DND-41 (cell line): ENCODE results near the gene STK11.
A peak's percentile ranks its signal among the peaks of the same experiment; 100 is the strongest.

Source experiments
- EZH2 ChIP-seq: IDR thresholded peaks from 3 replicates; pipeline ENCODE4 v1.6.1; 2012; ENCODE audit warnings: borderline replicate concordance, low read depth, mild to moderate bottlenecking, moderate library complexity, low read length, inconsistent platforms; ENCODE audit not compliant: severe bottlenecking
- TF ChIP-seq, protein P1 (sequence below): IDR thresholded peaks from 2 replicates; pipeline ENCODE4 v1.5.1; 2012; ENCODE audit warnings: borderline replicate concordance, low read length, moderate library complexity, mild to moderate bottlenecking; ENCODE audit not compliant: poor library complexity, severe bottlenecking; ENCODE audit errors: extremely low read depth

DNA sequence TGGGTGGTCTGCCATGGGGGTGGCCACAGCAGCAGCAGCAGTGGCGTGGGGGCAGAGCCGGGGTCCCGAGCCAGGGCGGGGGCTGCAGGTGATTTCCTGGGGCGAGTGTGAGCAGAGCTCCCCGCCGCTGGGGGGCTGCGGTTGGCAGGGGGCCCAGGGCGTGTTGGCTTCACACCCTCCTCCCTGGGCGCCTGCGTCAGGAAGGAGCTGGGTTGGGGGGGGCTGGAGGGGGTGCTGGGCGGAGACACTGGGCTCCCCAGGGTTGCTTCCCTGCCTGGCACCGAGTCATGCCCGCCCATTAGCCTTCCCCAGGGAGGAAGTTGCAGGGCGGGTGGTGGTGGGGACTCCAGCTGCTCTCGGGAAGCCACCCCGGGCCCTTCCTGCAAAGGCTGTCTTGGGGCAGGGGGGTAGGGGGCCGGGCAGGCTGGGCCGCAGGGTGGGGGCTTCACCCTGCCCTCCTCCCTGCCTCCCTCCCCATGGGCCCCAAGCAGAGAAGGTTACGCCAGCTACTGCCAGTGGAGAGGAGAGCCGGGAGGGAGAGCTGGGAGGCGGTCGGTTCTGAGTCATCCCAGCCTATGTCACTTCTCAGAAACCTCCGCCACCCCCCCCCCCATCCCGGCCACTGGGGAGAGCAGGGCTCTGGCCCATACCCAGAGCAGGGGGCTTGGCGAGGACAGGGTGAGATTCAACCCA lies 47.4 kb downstream of the STK11 start:
- TF ChIP-seq, protein P1, sequence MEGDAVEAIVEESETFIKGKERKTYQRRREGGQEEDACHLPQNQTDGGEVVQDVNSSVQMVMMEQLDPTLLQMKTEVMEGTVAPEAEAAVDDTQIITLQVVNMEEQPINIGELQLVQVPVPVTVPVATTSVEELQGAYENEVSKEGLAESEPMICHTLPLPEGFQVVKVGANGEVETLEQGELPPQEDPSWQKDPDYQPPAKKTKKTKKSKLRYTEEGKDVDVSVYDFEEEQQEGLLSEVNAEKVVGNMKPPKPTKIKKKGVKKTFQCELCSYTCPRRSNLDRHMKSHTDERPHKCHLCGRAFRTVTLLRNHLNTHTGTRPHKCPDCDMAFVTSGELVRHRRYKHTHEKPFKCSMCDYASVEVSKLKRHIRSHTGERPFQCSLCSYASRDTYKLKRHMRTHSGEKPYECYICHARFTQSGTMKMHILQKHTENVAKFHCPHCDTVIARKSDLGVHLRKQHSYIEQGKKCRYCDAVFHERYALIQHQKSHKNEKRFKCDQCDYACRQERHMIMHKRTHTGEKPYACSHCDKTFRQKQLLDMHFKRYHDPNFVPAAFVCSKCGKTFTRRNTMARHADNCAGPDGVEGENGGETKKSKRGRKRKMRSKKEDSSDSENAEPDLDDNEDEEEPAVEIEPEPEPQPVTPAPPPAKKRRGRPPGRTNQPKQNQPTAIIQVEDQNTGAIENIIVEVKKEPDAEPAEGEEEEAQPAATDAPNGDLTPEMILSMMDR: peak; percentile 17
- TF ChIP-seq EZH2: no peak
